OCI-LY7 (cell line): Measurements from ENCODE around the gene ZNF576.

ENCODE experiments used
- CTCF ChIP-seq: fragments of 200-600 bp; sonication (generic); conservative IDR thresholded peaks from 2 replicates; pipeline ENCODE4 v1.5.1; 2014; ENCODE audit warnings: mild to moderate bottlenecking, antibody characterized with exemption, low read length, moderate library complexity, mixed read lengths
- EZH2phosphoT487 ChIP-seq: fragments of 200-600 bp; sonication (generic); IDR thresholded peaks from 2 replicates; pipeline ENCODE4 v1.6.1; 2018; ENCODE audit warnings: low read depth, borderline replicate concordance, mild to moderate bottlenecking, mixed run types, antibody characterized with exemption, low read length, moderate library complexity, mixed read lengths

DNA sequence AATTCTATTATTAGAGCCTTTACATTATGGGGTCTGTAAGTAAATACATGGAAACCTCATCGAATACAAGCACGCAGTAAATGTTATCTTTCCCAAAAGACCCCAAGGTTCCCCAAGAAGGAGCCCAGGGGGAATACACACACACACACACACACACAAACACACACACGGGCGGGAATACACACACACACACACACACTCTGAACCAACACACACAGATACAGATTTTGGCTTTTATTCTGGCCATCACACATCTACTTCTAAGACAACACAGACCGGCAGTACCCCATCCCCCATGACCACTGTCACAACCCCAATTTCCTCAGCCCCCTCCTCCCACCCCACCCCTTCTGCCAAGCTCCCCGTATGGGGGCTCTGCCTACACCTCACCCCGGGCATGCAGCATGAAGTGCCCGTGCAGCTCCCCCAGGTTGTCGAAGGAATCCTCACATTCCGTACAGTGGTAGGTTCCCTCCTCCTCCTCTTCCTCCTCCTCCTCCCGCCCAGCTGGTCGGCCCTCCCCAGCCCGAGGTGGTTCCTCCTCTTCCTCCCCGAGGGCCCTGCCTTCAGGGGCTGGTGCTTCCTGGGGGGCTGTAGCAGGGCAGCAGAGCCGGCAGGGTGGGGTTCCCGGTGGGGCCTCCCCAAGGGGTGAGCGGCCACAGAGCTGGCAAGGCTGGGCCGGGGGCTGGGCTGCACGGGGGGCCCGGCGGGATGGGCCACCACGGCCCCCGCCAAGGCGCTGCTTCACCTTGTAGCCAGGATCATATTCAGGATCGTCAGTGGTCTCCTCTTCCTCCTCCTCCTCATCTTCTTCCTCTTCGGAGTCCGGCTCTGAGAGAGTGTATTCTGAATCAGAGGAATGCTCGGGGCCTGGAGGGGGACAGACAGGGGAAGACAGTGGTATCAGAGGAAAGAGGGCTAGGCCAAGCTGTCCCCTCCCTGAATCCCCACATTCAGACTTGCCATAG is 11.1 kb downstream of the ZNF576 start:
- no peak for TF ChIP-seq CTCF
- TF ChIP-seq EZH2phosphoT487 = no peak
